HepG2 (cell line): ENCODE results near the gene TRAPPC1. TPM values are rescaled to one million over a fixed set of nuclear protein-coding genes. Genes with fewer than 3 reads are reported as not detected.

Source experiments
- ATAC-seq: fragments of 200-7000 bp; cut with Tn5 transposase; 3 replicates; pipeline ENCODE4 v1.9.1; 2020; ENCODE audit warnings: mild to moderate bottlenecking, moderate library complexity
- BruUV-seq: library from RNA; stranded (reverse); fragments of 400-500 nt; replicated peaks from 2 replicates; lab custom pipeline; 2021; lab: Mats Ljungman, UMichigan
- CTCF ChIA-PET: fragments of 300-600 bp; formaldehyde crosslinking; extraction: SDS; loops from one replicate; lab custom pipeline; 2021; ENCODE audit warnings: low total read pairs, inconsistent platforms, low intra/inter-chr PET ratio; lab: Yijun Ruan, JAX
- POLR2A ChIA-PET: fragments of 350-600 bp; sonication (Branson Sonifier 250); formaldehyde crosslinking; loops from one replicate; lab custom pipeline; 2020; ENCODE audit warnings: antibody characterized with exemption, inconsistent platforms; lab: Yijun Ruan, JAX
- DNase-seq: peaks from one replicate; pipeline ENCODE4 v3.0.0-alpha.2; 2015; ENCODE audit warnings: low spot score
- FAIRE-seq: peaks from 3 replicates; lab custom pipeline; 2011; peaks lifted over from hg19 to GRCh38; lab: Jason Lieb, UNC
- H2AFZ ChIP-seq: one replicate; pipeline ENCODE4 v1.6.1; 2011; ENCODE audit warnings: low read length, inconsistent platforms
- H3K27ac ChIP-seq: fragments of 300-600 bp; 3 replicates; pipeline ENCODE4 v1.8.0; 2011; ENCODE audit warnings: mixed run types, mild to moderate bottlenecking, mixed read lengths, low read length, inconsistent platforms; ENCODE audit not compliant: insufficient read depth; ENCODE audit errors: extremely low read length
- H3K27me3 ChIP-seq, 2 experiments: fragments of 200-600 bp in 1 of 2; 2 replicates in 1 of 2; 3 replicates in 1 of 2; pipeline versions ENCODE4 v1.6.0 to v1.8.0; 2011; ENCODE audit warnings: low read length in 2 of 2, mild to moderate bottlenecking in 2 of 2, moderate library complexity in 2 of 2, inconsistent platforms in 1 of 2; ENCODE audit not compliant: insufficient read depth in 2 of 2, control insufficient read depth in 1 of 2
- H3K36me3 ChIP-seq, 2 experiments: fragments of 200-600 bp in 1 of 2; replicated peaks in 1 of 2; 2 replicates in 1 of 2; 3 replicates in 1 of 2; pipeline versions ENCODE4 v1.5.1 to v1.8.0; 2011; ENCODE audit warnings: low read length in 2 of 2, inconsistent platforms in 1 of 2; ENCODE audit not compliant: insufficient read depth in 2 of 2, control insufficient read depth in 1 of 2
- H3K4me1 ChIP-seq: 2 replicates; pipeline ENCODE4 v1.5.1; 2012; ENCODE audit warnings: low read length, inconsistent platforms; ENCODE audit not compliant: insufficient read depth
- H3K4me2 ChIP-seq: 2 replicates; pipeline ENCODE4 v1.6.0; 2011; ENCODE audit warnings: low read depth, low read length, inconsistent platforms
- H3K4me3 ChIP-seq, 3 experiments: fragments of 200-600 bp in 1 of 3; sonication (generic), shearing (Covaris generic) in 1 of 3; replicated peaks in 1 of 3; 2 replicates each; pipeline ENCODE4 v1.5.1; 2011 to 2016; ENCODE audit warnings: low read length in 3 of 3, inconsistent platforms in 2 of 3, low read depth in 2 of 3, mild to moderate bottlenecking in 2 of 3, control low read depth in 1 of 3, mixed read lengths in 1 of 3; ENCODE audit not compliant: insufficient read depth in 1 of 3
- H3K79me2 ChIP-seq: one replicate; pipeline ENCODE4 v1.6.1; 2011; ENCODE audit warnings: low read length, inconsistent platforms; ENCODE audit not compliant: insufficient read depth
- H3K9ac ChIP-seq: 2 replicates; pipeline ENCODE4 v1.6.0; 2011; ENCODE audit warnings: mild to moderate bottlenecking, low read depth, low read length, inconsistent platforms; ENCODE audit not compliant: insufficient read depth
- H3K9me3 ChIP-seq: 2 replicates; pipeline ENCODE4 v1.5.1; 2012; ENCODE audit warnings: mild to moderate bottlenecking, low read length
- H4K20me1 ChIP-seq: 2 replicates; pipeline ENCODE4 v1.6.0; 2011; ENCODE audit warnings: inconsistent platforms, mild to moderate bottlenecking, low read length, moderate library complexity; ENCODE audit not compliant: insufficient read depth
- ARNT ChIP-seq: fragments of 450-650 bp; IDR thresholded peaks from 2 replicates; pipeline ENCODE4 v1.6.1; 2017
- ARNT2 ChIP-seq: sonication (generic); formaldehyde crosslinking; IDR thresholded peaks from 2 replicates; pipeline ENCODE4 v1.8.0; 2022; ENCODE audit warnings: mild to moderate bottlenecking, low read depth, missing genetic modification reagents, moderate library complexity
- CHD2 ChIP-seq: IDR thresholded peaks from 2 replicates; pipeline ENCODE4 v1.6.1; 2011; ENCODE audit warnings: low read depth, low read length, improper control_type of control experiment
- GATAD2A ChIP-seq: IDR thresholded peaks from 2 replicates; pipeline ENCODE4 v1.6.1; 2016
- HDAC2 ChIP-seq: sonication (generic); formaldehyde crosslinking; IDR thresholded peaks from 2 replicates; pipeline ENCODE4 v1.4.0; 2020; ENCODE audit warnings: missing genetic modification reagents
- HNF1B ChIP-seq: sonication (generic); formaldehyde crosslinking; IDR thresholded peaks from 2 replicates; pipeline ENCODE4 v1.5.1; 2020; ENCODE audit warnings: mild to moderate bottlenecking, moderate library complexity, missing genetic modification reagents
- HNRNPH1 ChIP-seq: fragments of 200-400 bp; formaldehyde crosslinking; optimal IDR thresholded peaks from 2 replicates; pipeline ENCODE3; 2017; ENCODE audit warnings: mild to moderate bottlenecking, low read depth, low read length
- MYNN ChIP-seq: sonication (generic); formaldehyde crosslinking; IDR thresholded peaks from 2 replicates; pipeline ENCODE4 v1.4.0; 2020; ENCODE audit warnings: mild to moderate bottlenecking, low read depth, missing genetic modification reagents
- RAD51 ChIP-seq: fragments of 450-650 bp; IDR thresholded peaks from 2 replicates; pipeline ENCODE4 v1.6.1; 2016; ENCODE audit warnings: borderline replicate concordance
- SALL1 ChIP-seq: sonication (generic); formaldehyde crosslinking; IDR thresholded peaks from 2 replicates; pipeline ENCODE4 v1.8.0; 2022; ENCODE audit warnings: mild to moderate bottlenecking, missing genetic modification reagents
- SNAI1 ChIP-seq: sonication (generic); formaldehyde crosslinking; IDR thresholded peaks from 2 replicates; pipeline ENCODE4 v1.5.0; 2020; ENCODE audit warnings: mild to moderate bottlenecking, missing genetic modification reagents, borderline replicate concordance
- ZKSCAN5 ChIP-seq: sonication (generic); formaldehyde crosslinking; IDR thresholded peaks from 2 replicates; pipeline ENCODE4 v1.5.1; 2020; ENCODE audit warnings: mild to moderate bottlenecking, missing genetic modification reagents
- WGBS: methylation state at CpG from one replicate; pipeline ENCODE4 v1.1.6; 2017; ENCODE audit warnings: low lambda C conversion rate; 5-methylcytosine and 5-hydroxymethylcytosine counted together
- in situ Hi-C: cut with HindIII; loops from 2 replicates; pipeline ENCODE4 v1.10.0; 2017; ENCODE audit warnings: low pct_unique_long_range_greater_than_20kb; ENCODE audit not compliant: extremely low pct_ligation_motif_present
- intact Hi-C: fragments of 100-400 bp; cut with micrococcal nuclease; formaldehyde crosslinking; loops from one replicate; pipeline ENCODE4 v1.10.0; 2022; ENCODE audit not compliant: unreplicated experiment
- polyA plus RNA-seq, 8 experiments: library from polyadenylated mRNA; depleted of rRNA in 3 of 8; stranded (reverse) in 7 of 8; unstranded in 1 of 8; fragments of >200 nt; fragmentation: Illumina TruSeq in 4 of 8; extraction: Trizol in 4 of 8; gene quantifications; 2 replicates each; pipeline versions ENCODE4 v1.2.1 to v1.2.3, GENCODE V29; 2011 to 2016; ENCODE audit warnings: low read depth in 4 of 8, missing spikeins in 1 of 8, mixed read lengths in 1 of 8; ENCODE audit not compliant: insufficient read depth in 1 of 8
- total RNA-seq, 5 experiments: library from RNA; depleted of rRNA; stranded (reverse); fragments of >200 nt; fragmentation: Illumina TruSeq; extraction: Trizol; gene quantifications; 2 replicates each; pipeline ENCODE4 v1.2.3, GENCODE V29; 2016; ENCODE audit warnings: low read depth in 1 of 5
- TF ChIP-seq, protein P1 (sequence below): sonication (generic); formaldehyde crosslinking; IDR thresholded peaks from 2 replicates; pipeline ENCODE4 v1.9.0; 2021; ENCODE audit warnings: missing genetic modification reagents, borderline replicate concordance

The TRAPPC1 gene
- total and polyA plus RNA-seq, 2 of the 13 experiments (the other 11 are each of a cell fraction or from before 2014, with no cell fraction given): 28.1 to 44.9 TPM

GRCh38 chr17:7893187-7893880 is 38.4 kb downstream of the TRAPPC1 start (continued):
- TF ChIP-seq, protein P1, sequence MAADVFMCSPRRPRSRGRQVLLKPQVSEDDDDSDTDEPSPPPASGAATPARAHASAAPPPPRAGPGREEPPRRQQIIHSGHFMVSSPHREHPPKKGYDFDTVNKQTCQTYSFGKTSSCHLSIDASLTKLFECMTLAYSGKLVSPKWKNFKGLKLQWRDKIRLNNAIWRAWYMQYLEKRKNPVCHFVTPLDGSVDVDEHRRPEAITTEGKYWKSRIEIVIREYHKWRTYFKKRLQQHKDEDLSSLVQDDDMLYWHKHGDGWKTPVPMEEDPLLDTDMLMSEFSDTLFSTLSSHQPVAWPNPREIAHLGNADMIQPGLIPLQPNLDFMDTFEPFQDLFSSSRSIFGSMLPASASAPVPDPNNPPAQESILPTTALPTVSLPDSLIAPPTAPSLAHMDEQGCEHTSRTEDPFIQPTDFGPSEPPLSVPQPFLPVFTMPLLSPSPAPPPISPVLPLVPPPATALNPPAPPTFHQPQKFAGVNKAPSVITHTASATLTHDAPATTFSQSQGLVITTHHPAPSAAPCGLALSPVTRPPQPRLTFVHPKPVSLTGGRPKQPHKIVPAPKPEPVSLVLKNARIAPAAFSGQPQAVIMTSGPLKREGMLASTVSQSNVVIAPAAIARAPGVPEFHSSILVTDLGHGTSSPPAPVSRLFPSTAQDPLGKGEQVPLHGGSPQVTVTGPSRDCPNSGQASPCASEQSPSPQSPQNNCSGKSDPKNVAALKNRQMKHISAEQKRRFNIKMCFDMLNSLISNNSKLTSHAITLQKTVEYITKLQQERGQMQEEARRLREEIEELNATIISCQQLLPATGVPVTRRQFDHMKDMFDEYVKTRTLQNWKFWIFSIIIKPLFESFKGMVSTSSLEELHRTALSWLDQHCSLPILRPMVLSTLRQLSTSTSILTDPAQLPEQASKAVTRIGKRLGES: no peak
- TF ChIP-seq RAD51 (no peak), HDAC2 (CRISPR knock-in tag) (no peak), ARNT (no peak)
- TF ChIP-seq, all 625 proteins: peak for 0

DNA sequence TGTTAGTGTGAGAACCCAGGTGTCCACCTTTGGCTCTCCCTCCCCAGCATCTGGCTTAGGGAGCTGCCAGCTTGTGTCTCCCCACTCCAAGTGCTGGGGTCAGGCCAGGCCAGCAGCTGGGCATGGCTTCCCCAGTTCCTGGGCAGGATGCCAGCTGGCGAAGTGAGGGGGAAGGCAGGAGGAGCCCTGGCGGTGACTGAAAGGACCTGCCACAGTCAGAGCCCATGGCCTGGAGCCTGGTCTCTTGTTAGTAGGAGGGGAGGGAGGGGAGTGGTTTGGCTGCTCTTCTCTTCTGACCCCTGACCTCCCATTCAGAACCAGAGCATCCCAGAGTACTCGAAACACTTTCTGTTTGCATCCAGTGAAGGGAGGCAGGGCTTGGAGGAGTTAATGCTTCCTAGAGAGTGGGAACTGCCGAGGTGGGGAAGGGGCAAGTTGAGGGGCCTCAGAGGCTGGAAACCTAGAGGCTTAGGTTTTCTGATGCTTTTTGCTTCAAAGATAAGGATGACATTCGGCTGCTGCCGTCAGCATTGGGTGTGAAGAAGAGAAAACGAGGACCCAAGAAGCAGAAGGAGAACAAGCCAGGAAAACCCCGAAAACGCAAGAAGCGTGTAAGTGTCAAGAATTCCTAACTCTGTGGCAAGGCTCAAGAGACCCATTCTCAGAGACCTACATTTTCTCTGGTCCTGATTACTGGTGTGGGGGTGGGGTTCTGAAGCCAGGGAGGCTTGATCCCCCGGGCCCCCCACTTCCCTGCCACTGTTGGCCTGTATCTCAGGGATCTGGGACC is 42.4 kb downstream of the TRAPPC1 start:
- POLR2A ChIA-PET: interaction anchor here (1.3 to 1.5 kb wide), 3 partner anchors 27 to 53 kb away, joined by 3 to 4 read pairs (median 3); partner anchors contain the start of gene NAA38
- 44% methylated on average over 11 of the region's 11 CpGs for WGBS
- H3K4me3 ChIP-seq: peak overlapping the region in 2 of 3 experiments; percentile 0 to 76; a peak in 2 of 6 replicates
- TF ChIP-seq ARNT2 (CRISPR knock-in tag): no peak
- peak; percentile 50 for TF ChIP-seq HNRNPH1
- TF ChIP-seq SNAI1: no peak
- no peak; the same call in 1 of the 2 replicates for TF ChIP-seq HNF1B (CRISPR knock-in tag)
- peak; percentile 23; the same call in 1 of the 2 replicates for TF ChIP-seq SALL1 (CRISPR knock-in tag)
- no peak for TF ChIP-seq ZKSCAN5 (CRISPR knock-in tag)
- peak; percentile 56 for TF ChIP-seq GATAD2A (CRISPR knock-in tag)
- TF ChIP-seq, protein P1: no peak
- TF ChIP-seq CHD2: no peak
- TF ChIP-seq MYNN (CRISPR knock-in tag): no peak

More for the DNA sequence above, 42.4 kb downstream of the TRAPPC1 start:
- Histone ChIP-seq H3K27ac (no peak overlapping the region), H3K9ac (peak overlapping the region; percentile 63; the same call in 1 of the 2 replicates), H4K20me1 (no peaks in the 10 kb centered on the region), H3K27me3 (peaks cover 0 to 17% of the 10 kb centered on the region in 2 experiments; a peak in 2 of 5 replicates), H2AFZ (no peak overlapping the region), H3K4me1 (peaks cover 38% of the 10 kb centered on the region), H3K9me3 (no peaks in the 10 kb centered on the region), H3K4me2 (peak overlapping the region; percentile 92), H3K79me2 (no peaks in the 10 kb centered on the region), H3K36me3 (no peaks in the 10 kb centered on the region)
- DNase-seq (peak; percentile 85), ATAC-seq (peak; percentile 74), FAIRE-seq (peak; percentile 94)
- in situ Hi-C loops (no loop called here), intact Hi-C loops (no loop called here)
- BruUV-seq: no TSS peak
- CTCF ChIA-PET: interaction anchor here (0.8 to 1.9 kb wide), 2 partner anchors 26 to 27 kb away, joined by 3 to 5 read pairs; no protein-coding TSS in a partner anchor
